Hepatocyte (in vitro differentiated cells): ENCODE data around the gene TBKBP1. TPM values are rescaled to one million over a fixed set of nuclear protein-coding genes. Genes with fewer than 3 reads are reported as not detected.

Experiments
- DNase-seq: peaks from one replicate; pipeline ENCODE4 v3.0.0-alpha.2; 2016; ENCODE audit warnings: low spot score
- H2AFZ ChIP-seq: fragments of 200-600 bp; sonication (generic); 2 replicates; pipeline ENCODE4 v1.6.0; 2016; ENCODE audit warnings: antibody characterized with exemption, mild to moderate bottlenecking
- H3K27ac ChIP-seq: fragments of 200-600 bp; sonication (generic); 2 replicates; pipeline ENCODE4 v1.5.1; 2016; ENCODE audit warnings: mild to moderate bottlenecking
- H3K27me3 ChIP-seq: fragments of 200-600 bp; sonication (generic); 2 replicates; pipeline ENCODE4 v1.6.1; 2016
- H3K36me3 ChIP-seq: fragments of 200-600 bp; sonication (generic); replicated peaks from 2 replicates; pipeline ENCODE4 v1.5.1; 2016; ENCODE audit warnings: low read depth; ENCODE audit not compliant: insufficient read depth
- H3K4me1 ChIP-seq: fragments of 200-600 bp; sonication (generic); 2 replicates; pipeline ENCODE4 v1.5.1; 2016; ENCODE audit warnings: mild to moderate bottlenecking, moderate library complexity; ENCODE audit not compliant: insufficient read depth
- H3K4me2 ChIP-seq: fragments of 200-600 bp; sonication (generic); 2 replicates; pipeline ENCODE4 v1.6.0; 2016
- H3K4me3 ChIP-seq: fragments of 200-600 bp; sonication (generic); 2 replicates; pipeline ENCODE4 v1.5.1; 2016; ENCODE audit warnings: mild to moderate bottlenecking
- H3K79me2 ChIP-seq: fragments of 200-600 bp; sonication (generic); 2 replicates; pipeline ENCODE4 v1.6.0; 2017; ENCODE audit warnings: mild to moderate bottlenecking
- H3K9me2 ChIP-seq: fragments of 200-600 bp; sonication (generic); replicated peaks from 2 replicates; pipeline ENCODE4 v1.6.0; 2017; ENCODE audit warnings: mild to moderate bottlenecking; ENCODE audit not compliant: insufficient read depth
- H3K9me3 ChIP-seq: fragments of 200-600 bp; sonication (generic); 2 replicates; pipeline ENCODE4 v1.5.1; 2016; ENCODE audit warnings: low read depth, mild to moderate bottlenecking
- H4K20me1 ChIP-seq: fragments of 200-600 bp; sonication (generic); 2 replicates; pipeline ENCODE4 v1.6.0; 2016; ENCODE audit warnings: mild to moderate bottlenecking; ENCODE audit not compliant: insufficient read depth, poor library complexity, severe bottlenecking
- EZH2 ChIP-seq: fragments of 200-600 bp; sonication (generic); IDR thresholded peaks from 2 replicates; pipeline ENCODE4 v1.6.1; 2016; ENCODE audit warnings: antibody characterized with exemption, mild to moderate bottlenecking, borderline replicate concordance
- EZH2phosphoT487 ChIP-seq: fragments of 200-600 bp; sonication (generic); IDR thresholded peaks from one replicate; pipeline ENCODE4 v1.6.1; 2018; ENCODE audit warnings: antibody characterized with exemption, mild to moderate bottlenecking, low read depth, moderate library complexity; ENCODE audit not compliant: unreplicated experiment, severe bottlenecking
- WGBS: methylation state at CpG from one replicate; pipeline ENCODE4 v1.1.6; 2016; ENCODE audit warnings: low lambda C conversion rate; ENCODE audit errors: missing lambda C conversion rate; 5-methylcytosine and 5-hydroxymethylcytosine counted together
- polyA plus RNA-seq: library from polyadenylated mRNA; unstranded; fragments of >200 nt; fragmentation: Nextera tagmentation; extraction: Ambion mirVana; gene quantifications from 2 replicates; pipeline ENCODE4 v1.2.1, GENCODE V29; 2016
- total RNA-seq: library from RNA; depleted of rRNA; stranded (reverse); fragments of >200 nt; gene quantifications from 2 replicates; pipeline ENCODE4 v1.2.3, GENCODE V29; 2014
- TF ChIP-seq, protein P1 (sequence below): fragments of 200-600 bp; sonication (generic); IDR thresholded peaks from 2 replicates; pipeline ENCODE4 v1.5.1; 2016; ENCODE audit warnings: antibody characterized with exemption, mild to moderate bottlenecking; ENCODE audit not compliant: poor library complexity

TBKBP1 gene
- total and polyA plus RNA-seq, 2 experiments from 2014 or later, result 7.5 to 17.8 TPM

DNA sequence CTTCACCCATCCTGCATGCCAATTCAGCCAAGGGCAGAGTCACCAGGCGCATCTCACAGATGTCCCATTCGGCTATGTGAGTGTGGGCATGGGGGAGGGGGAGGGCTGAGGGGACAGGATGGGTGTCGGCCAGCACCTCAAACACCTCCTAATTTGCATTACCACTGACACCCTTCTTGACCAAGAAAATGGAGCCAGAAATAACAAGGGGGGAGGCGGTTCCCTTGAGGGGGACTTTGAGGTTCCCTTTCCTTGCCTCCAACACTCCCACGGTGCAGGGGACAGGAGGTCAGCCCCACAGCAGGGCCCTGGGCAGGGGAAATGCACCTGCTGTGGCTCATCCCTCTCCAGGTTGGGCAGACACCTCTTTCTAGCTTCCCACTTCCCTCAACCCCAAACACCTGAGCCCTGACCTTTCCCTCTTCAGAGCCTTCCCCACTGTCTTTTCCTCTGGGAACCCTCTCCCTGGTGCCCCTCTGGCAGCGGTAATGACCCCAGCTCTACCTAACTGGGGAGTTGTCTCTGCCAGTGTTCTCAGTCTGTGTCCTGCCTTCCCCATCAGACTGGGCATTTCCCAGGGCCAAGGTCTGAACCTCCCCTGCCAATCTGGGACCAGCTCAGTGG, 20.9 kb downstream of the TBKBP1 start:
- TF ChIP-seq, protein P1, sequence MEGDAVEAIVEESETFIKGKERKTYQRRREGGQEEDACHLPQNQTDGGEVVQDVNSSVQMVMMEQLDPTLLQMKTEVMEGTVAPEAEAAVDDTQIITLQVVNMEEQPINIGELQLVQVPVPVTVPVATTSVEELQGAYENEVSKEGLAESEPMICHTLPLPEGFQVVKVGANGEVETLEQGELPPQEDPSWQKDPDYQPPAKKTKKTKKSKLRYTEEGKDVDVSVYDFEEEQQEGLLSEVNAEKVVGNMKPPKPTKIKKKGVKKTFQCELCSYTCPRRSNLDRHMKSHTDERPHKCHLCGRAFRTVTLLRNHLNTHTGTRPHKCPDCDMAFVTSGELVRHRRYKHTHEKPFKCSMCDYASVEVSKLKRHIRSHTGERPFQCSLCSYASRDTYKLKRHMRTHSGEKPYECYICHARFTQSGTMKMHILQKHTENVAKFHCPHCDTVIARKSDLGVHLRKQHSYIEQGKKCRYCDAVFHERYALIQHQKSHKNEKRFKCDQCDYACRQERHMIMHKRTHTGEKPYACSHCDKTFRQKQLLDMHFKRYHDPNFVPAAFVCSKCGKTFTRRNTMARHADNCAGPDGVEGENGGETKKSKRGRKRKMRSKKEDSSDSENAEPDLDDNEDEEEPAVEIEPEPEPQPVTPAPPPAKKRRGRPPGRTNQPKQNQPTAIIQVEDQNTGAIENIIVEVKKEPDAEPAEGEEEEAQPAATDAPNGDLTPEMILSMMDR, result no peak
- no peak for TF ChIP-seq EZH2
- no peak for TF ChIP-seq EZH2phosphoT487
- 87% methylated on average over 6 of the region's 6 CpGs for WGBS

DNA sequence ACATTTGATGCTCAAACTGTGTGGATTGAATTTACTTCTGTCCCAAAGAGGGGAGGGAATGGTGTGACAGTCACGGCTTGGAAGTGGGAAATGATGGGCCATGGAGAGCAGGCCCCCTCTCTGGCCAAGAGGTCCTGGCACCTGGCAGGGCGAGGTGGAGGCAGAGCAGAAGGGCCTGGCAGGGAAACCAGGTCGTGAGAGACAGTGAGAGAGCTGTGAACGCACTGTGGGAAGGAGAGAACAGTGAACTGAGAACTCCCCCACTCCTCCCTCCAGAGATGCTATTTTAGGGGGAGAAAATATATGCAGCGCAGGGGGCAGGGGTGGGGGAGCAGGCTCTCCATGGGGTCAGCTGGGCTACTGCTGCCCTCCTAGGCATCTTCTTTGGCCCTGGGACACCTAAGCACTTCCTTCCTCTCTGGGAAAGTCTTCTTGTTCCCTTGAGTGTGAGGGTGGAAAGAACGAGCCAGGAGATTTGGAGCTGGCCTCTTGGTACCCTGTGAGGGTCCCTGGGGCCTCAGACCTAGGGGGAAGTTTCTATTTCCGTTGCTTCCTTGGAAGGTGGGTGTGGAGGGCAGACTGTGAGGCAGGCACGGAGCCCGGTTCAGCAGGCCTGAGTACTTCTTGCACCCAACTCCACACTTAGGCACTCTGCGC, 21.8 kb downstream of the TBKBP1 start:
- no peaks in the 10 kb centered on the region for H3K9me2 ChIP-seq
- no peaks in the 10 kb centered on the region for H3K4me1 ChIP-seq
- no peaks in the 10 kb centered on the region for H3K9me3 ChIP-seq
- 77% methylated on average over 10 of the region's 10 CpGs for WGBS
- peaks cover 44% of the 10 kb centered on the region for H3K27me3 ChIP-seq
- H3K4me2 ChIP-seq, result no peak overlapping the region
- H3K27ac ChIP-seq, result no peak overlapping the region
- no peaks in the 10 kb centered on the region for H3K79me2 ChIP-seq
- no peak for DNase-seq
- TF ChIP-seq EZH2phosphoT487 (no peak), EZH2 (no peak)
- TF ChIP-seq, protein P1, result no peak
- H4K20me1 ChIP-seq, result no peaks in the 10 kb centered on the region
- H3K4me3 ChIP-seq, result no peak overlapping the region
- no peak overlapping the region for H2AFZ ChIP-seq
- H3K36me3 ChIP-seq, result no peaks in the 10 kb centered on the region

More for the DNA sequence above, 20.9 kb downstream of the TBKBP1 start:
- no peak overlapping the region for H3K4me2 ChIP-seq
- H3K36me3 ChIP-seq, result no peaks in the 10 kb centered on the region
- no peaks in the 10 kb centered on the region for H3K4me1 ChIP-seq
- H3K27ac ChIP-seq, result no peak overlapping the region
- H3K9me3 ChIP-seq, result no peaks in the 10 kb centered on the region
- H3K4me3 ChIP-seq, result no peak overlapping the region
- H3K9me2 ChIP-seq, result no peaks in the 10 kb centered on the region
- DNase-seq, result no peak
- no peaks in the 10 kb centered on the region for H3K79me2 ChIP-seq
- no peak overlapping the region for H2AFZ ChIP-seq
- H4K20me1 ChIP-seq, result no peaks in the 10 kb centered on the region
- H3K27me3 ChIP-seq, result peaks cover 35% of the 10 kb centered on the region

DNA sequence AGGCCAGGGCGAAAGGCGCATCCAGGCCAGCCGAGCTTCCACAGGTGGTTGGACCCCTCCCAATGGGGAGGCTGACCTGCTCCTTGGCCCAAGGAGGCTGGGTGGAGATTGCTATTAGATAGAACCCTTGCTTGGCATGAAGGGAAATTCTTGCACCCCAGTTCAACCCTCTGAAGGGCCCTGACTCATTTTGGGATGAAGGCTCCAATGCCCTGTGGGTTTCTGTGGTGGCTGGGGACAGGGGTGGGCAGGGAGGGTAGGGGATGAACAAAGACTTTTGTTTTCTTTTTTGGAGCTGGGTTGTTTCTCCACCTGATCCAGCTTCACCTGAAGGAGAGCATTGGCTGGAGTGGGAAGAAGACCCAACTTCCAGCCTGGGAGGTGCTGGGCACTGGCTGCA, 22.4 kb downstream of the TBKBP1 start:
- Histone ChIP-seq H3K4me3 (no peak overlapping the region), H3K4me1 (no peaks in the 10 kb centered on the region), H3K27ac (no peak overlapping the region), H4K20me1 (no peaks in the 10 kb centered on the region), H3K4me2 (no peak overlapping the region), H3K9me2 (no peaks in the 10 kb centered on the region), H3K79me2 (no peaks in the 10 kb centered on the region), H2AFZ (no peak overlapping the region), H3K27me3 (peaks cover 50% of the 10 kb centered on the region), H3K36me3 (no peaks in the 10 kb centered on the region), H3K9me3 (no peaks in the 10 kb centered on the region)
- TF ChIP-seq EZH2 (no peak), EZH2phosphoT487 (no peak)
- TF ChIP-seq, protein P1, result no peak
- 86% methylated on average over 3 of the region's 3 CpGs for WGBS
- no peak for DNase-seq
